ENCODE measurements around the gene MTR. TPM values are rescaled to one million over a fixed set of nuclear protein-coding genes. Genes with fewer than 3 reads are reported as not detected.

The MTR gene
- total and polyA plus RNA-seq, 9 of the 15 experiments (the other 6 are each of a cell fraction or from before 2014, with no cell fraction given): 3.4 to 44.3 (median 20.3) TPM

DNA sequence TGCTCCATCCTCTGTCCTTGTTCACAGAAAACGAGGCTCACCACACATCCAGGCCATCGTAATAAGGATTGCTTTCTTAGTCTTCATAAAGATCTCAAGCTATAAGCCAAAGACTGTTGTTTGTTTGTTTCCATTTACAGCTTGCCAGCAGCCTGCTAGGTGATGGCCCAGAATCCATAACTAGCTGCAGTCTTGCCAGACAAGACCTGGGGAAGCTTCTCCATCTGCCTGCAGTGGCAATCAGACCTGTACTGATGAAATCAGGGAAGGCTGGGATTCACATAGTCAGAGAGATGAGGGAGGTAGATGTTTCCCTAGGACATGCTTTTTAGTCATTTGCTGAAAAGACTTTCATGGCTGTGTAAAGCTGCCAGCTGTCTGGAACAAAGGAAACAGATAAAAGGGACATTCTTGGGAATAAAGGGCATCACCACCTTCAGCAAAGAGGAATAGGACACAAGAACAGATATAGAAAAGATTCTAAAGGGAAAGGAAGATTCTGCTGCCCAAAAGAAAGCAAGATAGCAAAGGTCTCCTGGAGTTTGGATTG, 158.1 kb downstream of the MTR start:
- TF ChIP-seq SREBF2 (CRISPR knock-in tag; IDR thresholded peaks at IDR 0.05): no peak
- TF ChIP-seq ZNF133 (CRISPR knock-in tag; IDR thresholded peaks at IDR 0.05): no peak
- no peak for TF ChIP-seq SNRNP70 (optimal IDR thresholded peaks at IDR 0.05; ENCODE audit: low read depth, low read length)
- TF ChIP-seq, protein P1, sequence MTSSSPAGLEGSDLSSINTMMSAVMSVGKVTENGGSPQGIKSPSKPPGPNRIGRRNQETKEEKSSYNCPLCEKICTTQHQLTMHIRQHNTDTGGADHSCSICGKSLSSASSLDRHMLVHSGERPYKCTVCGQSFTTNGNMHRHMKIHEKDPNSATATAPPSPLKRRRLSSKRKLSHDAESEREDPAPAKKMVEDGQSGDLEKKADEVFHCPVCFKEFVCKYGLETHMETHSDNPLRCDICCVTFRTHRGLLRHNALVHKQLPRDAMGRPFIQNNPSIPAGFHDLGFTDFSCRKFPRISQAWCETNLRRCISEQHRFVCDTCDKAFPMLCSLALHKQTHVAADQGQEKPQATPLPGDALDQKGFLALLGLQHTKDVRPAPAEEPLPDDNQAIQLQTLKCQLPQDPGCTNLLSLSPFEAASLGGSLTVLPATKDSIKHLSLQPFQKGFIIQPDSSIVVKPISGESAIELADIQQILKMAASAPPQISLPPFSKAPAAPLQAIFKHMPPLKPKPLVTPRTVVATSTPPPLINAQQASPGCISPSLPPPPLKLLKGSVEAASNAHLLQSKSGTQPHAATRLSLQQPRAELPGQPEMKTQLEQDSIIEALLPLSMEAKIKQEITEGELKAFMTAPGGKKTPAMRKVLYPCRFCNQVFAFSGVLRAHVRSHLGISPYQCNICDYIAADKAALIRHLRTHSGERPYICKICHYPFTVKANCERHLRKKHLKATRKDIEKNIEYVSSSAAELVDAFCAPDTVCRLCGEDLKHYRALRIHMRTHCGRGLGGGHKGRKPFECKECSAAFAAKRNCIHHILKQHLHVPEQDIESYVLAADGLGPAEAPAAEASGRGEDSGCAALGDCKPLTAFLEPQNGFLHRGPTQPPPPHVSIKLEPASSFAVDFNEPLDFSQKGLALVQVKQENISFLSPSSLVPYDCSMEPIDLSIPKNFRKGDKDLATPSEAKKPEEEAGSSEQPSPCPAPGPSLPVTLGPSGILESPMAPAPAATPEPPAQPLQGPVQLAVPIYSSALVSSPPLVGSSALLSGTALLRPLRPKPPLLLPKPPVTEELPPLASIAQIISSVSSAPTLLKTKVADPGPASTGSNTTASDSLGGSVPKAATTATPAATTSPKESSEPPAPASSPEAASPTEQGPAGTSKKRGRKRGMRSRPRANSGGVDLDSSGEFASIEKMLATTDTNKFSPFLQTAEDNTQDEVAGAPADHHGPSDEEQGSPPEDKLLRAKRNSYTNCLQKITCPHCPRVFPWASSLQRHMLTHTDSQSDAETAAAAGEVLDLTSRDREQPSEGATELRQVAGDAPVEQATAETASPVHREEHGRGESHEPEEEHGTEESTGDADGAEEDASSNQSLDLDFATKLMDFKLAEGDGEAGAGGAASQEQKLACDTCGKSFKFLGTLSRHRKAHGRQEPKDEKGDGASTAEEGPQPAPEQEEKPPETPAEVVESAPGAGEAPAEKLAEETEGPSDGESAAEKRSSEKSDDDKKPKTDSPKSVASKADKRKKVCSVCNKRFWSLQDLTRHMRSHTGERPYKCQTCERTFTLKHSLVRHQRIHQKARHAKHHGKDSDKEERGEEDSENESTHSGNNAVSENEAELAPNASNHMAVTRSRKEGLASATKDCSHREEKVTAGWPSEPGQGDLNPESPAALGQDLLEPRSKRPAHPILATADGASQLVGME (CRISPR knock-in tag; IDR thresholded peaks at IDR 0.05): no peak
- TF ChIP-seq, protein P2, sequence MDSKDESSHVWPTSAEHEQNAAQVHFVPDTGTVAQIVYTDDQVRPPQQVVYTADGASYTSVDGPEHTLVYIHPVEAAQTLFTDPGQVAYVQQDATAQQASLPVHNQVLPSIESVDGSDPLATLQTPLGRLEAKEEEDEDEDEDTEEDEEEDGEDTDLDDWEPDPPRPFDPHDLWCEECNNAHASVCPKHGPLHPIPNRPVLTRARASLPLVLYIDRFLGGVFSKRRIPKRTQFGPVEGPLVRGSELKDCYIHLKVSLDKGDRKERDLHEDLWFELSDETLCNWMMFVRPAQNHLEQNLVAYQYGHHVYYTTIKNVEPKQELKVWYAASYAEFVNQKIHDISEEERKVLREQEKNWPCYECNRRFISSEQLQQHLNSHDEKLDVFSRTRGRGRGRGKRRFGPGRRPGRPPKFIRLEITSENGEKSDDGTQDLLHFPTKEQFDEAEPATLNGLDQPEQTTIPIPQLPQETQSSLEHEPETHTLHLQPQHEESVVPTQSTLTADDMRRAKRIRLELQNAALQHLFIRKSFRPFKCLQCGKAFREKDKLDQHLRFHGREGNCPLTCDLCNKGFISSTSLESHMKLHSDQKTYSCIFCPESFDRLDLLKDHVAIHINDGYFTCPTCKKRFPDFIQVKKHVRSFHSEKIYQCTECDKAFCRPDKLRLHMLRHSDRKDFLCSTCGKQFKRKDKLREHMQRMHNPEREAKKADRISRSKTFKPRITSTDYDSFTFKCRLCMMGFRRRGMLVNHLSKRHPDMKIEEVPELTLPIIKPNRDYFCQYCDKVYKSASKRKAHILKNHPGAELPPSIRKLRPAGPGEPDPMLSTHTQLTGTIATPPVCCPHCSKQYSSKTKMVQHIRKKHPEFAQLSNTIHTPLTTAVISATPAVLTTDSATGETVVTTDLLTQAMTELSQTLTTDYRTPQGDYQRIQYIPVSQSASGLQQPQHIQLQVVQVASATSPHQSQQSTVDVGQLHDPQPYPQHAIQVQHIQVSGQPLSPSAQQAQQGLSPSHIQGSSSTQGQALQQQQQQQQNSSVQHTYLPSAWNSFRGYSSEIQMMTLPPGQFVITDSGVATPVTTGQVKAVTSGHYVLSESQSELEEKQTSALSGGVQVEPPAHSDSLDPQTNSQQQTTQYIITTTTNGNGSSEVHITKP (IDR thresholded peaks at IDR 0.05; ENCODE audit: partially characterized antibody): no peak
- no peak for TF ChIP-seq DIDO1 (tag; IDR thresholded peaks at IDR 0.05; ENCODE audit: low read depth)
- no peak for TF ChIP-seq PRPF4 (IDR thresholded peaks at IDR 0.05; ENCODE audit: insufficient read depth, low read depth, low read length, poor library complexity, severe bottlenecking)
- no peak for TF ChIP-seq GATAD2A (IDR thresholded peaks at IDR 0.05)
- intact Hi-C loops (cut with micrococcal nuclease): loop anchor here (5.0 kb wide), 1 partner anchor 434 kb away; no protein-coding TSS in a partner anchor

More for the DNA sequence above, 158.1 kb downstream of the MTR start:
- WGBS (ENCODE audit: insufficient coverage, low coverage, missing lambda C conversion rate): 0% methylated on average over 2 of the region's 2 CpGs
- Histone ChIP-seq H3K4me1 (replicated peaks in 1 of 2; ENCODE audit: control insufficient read depth in 2 of 2, insufficient read depth in 2 of 2, low read length in 2 of 2) (no peaks in the 10 kb centered on the region; a peak in 1 of 5 replicates), H3K9me1 (ENCODE audit: control insufficient read depth, insufficient read depth, low read length) (no peaks in the 10 kb centered on the region), H3K27me3 (ENCODE audit: control insufficient read depth in 2 of 2, insufficient read depth in 2 of 2, low read length in 2 of 2) (peaks cover 17 to 45% of the 10 kb centered on the region in 2 experiments), H3K36me3 (ENCODE audit: control insufficient read depth, insufficient read depth, low read length) (no peaks in the 10 kb centered on the region), H3K9ac (ENCODE audit: insufficient read depth in 1 of 2, low read depth in 2 of 2, low read length in 2 of 2) (no peak overlapping the region), H3K9me3 (replicated peaks; ENCODE audit: control insufficient read depth, insufficient read depth, low read depth, low read length) (no peaks in the 10 kb centered on the region), H2AFZ (ENCODE audit: low read depth, low read length) (no peak overlapping the region), H3K4me3 (no peak overlapping the region), H3K27ac (ENCODE audit: extremely low read depth, low read depth, low read length) (no peak overlapping the region), H3K4me2 (ENCODE audit: insufficient read depth, low read length) (no peak overlapping the region), H3K79me2 (ENCODE audit: control insufficient read depth, insufficient read depth, low read length) (no peaks in the 10 kb centered on the region), H4K20me1 (replicated peaks; ENCODE audit: control insufficient read depth, insufficient read depth, low read length) (no peaks in the 10 kb centered on the region)
- BruUV-seq (replicated peaks): no TSS peak
- ChIA-PET POLR2A (no interaction called here), CTCF (ENCODE audit: low intra/inter-chr PET ratio) (no interaction called here)
- FAIRE-seq: no peak
- DNase-seq (ENCODE audit: extremely low read depth in 1 of 4, low spot score in 3 of 4): no peak
- ATAC-seq: no peak
- in situ Hi-C loops (cut with MboI): no loop called here

All from K562 (cell line).